Activated T-helper 1 cell treated with anti-CD3 and anti-CD28 coated beads, Interleukin-12 subunit alpha, Interleukin-12 subunit beta, Interleukin-2, Interleukin-4 antibody, amounts not matched to agents 30 ng/mL and 10 ng/mL and 1 ng/mL, durations not matched to agents 14 hours and 24 hours and 36 hours (primary cell): Measurements from ENCODE around the gene GPR45. TPM values are rescaled to one million over a fixed set of nuclear protein-coding genes. Genes with fewer than 3 reads are reported as not detected.

ENCODE experiments used
- DNase-seq: peaks from one replicate; pipeline ENCODE4 v3.0.0; 2021; ENCODE audit warnings: low spot score
- H3K27ac Mint-ChIP-seq: one replicate; pipeline ENCODE4 v1.8.0; 2021; ENCODE audit warnings: mild to moderate bottlenecking, mixed read lengths
- H3K27me3 Mint-ChIP-seq: one replicate; pipeline ENCODE4 v1.8.0; 2022; ENCODE audit warnings: mild to moderate bottlenecking, moderate library complexity, mixed read lengths; ENCODE audit not compliant: insufficient read depth
- H3K36me3 Mint-ChIP-seq: one replicate; pipeline ENCODE4 v1.8.0; 2021; ENCODE audit warnings: low read depth, mixed read lengths
- H3K4me1 Mint-ChIP-seq: one replicate; pipeline ENCODE4 v1.8.0; 2021; ENCODE audit warnings: low read depth, mixed read lengths
- H3K4me3 Mint-ChIP-seq: one replicate; pipeline ENCODE4 v1.8.0; 2021; ENCODE audit warnings: mild to moderate bottlenecking, moderate library complexity, mixed read lengths
- H3K9me3 Mint-ChIP-seq: one replicate; pipeline ENCODE4 v1.8.0; 2021; ENCODE audit warnings: mixed read lengths
- intact Hi-C: fragments of 100-400 bp; cut with micrococcal nuclease; formaldehyde crosslinking; loops from one replicate; pipeline ENCODE4 v1.15.1; 2024
- total RNA-seq: library from RNA; stranded (reverse); gene quantifications from 2 replicates; pipeline ENCODE4 v1.2.3, GENCODE V29; 2022

GPR45 gene
- total RNA-seq, 1 donor from 2014 or later = not detected

- no peak overlapping the region for H3K4me3 Mint-ChIP-seq
- intact Hi-C loops = no loop called here
- H3K27me3 Mint-ChIP-seq = peaks cover 4% of the 10 kb centered on the region
- no peaks in the 10 kb centered on the region for H3K36me3 Mint-ChIP-seq
- no peaks in the 10 kb centered on the region for H3K4me1 Mint-ChIP-seq
- no peaks in the 10 kb centered on the region for H3K9me3 Mint-ChIP-seq
- no peak overlapping the region for H3K27ac Mint-ChIP-seq
- no peak for DNase-seq
These were observed 17.4 kb downstream of the GPR45 start for GRCh38 chr2:105258835-105259350.

- H3K4me1 Mint-ChIP-seq = no peaks in the 10 kb centered on the region
- H3K4me3 Mint-ChIP-seq = no peak overlapping the region
- peaks cover 5% of the 10 kb centered on the region for H3K36me3 Mint-ChIP-seq
- peaks cover 3% of the 10 kb centered on the region for H3K27me3 Mint-ChIP-seq
- H3K9me3 Mint-ChIP-seq = no peaks in the 10 kb centered on the region
- H3K27ac Mint-ChIP-seq = no peak overlapping the region
- no peak for DNase-seq
- intact Hi-C loops = no loop called here
These were observed 19.5 kb downstream of the GPR45 start for GRCh38 chr2:105261061-105261460.

- no peak overlapping the region for H3K4me3 Mint-ChIP-seq
- no peaks in the 10 kb centered on the region for H3K9me3 Mint-ChIP-seq
- H3K27ac Mint-ChIP-seq = no peak overlapping the region
- H3K27me3 Mint-ChIP-seq = peaks cover 3% of the 10 kb centered on the region
- intact Hi-C loops = no loop called here
- no peaks in the 10 kb centered on the region for H3K4me1 Mint-ChIP-seq
- no peak for DNase-seq
- peaks cover 10% of the 10 kb centered on the region for H3K36me3 Mint-ChIP-seq
These were observed 21.1 kb downstream of the GPR45 start for GRCh38 chr2:105262651-105263091.

- H3K4me1 Mint-ChIP-seq = no peaks in the 10 kb centered on the region
- H3K9me3 Mint-ChIP-seq = no peaks in the 10 kb centered on the region
- H3K27me3 Mint-ChIP-seq = no peaks in the 10 kb centered on the region
- H3K36me3 Mint-ChIP-seq = peaks cover 36% of the 10 kb centered on the region
- no peak overlapping the region for H3K27ac Mint-ChIP-seq
- no peak for DNase-seq
- no peak overlapping the region for H3K4me3 Mint-ChIP-seq
- intact Hi-C loops = no loop called here
These were observed 27.9 kb downstream of the GPR45 start for GRCh38 chr2:105269426-105269825.

GRCh38 chr2:105271393-105272045 lies 30.0 kb downstream of the GPR45 start:
- DNase-seq = no peak
- Mint-ChIP-seq H3K27me3 (no peaks in the 10 kb centered on the region), H3K4me3 (no peak overlapping the region), H3K4me1 (no peaks in the 10 kb centered on the region), H3K9me3 (no peaks in the 10 kb centered on the region), H3K27ac (no peak overlapping the region), H3K36me3 (peaks cover 33% of the 10 kb centered on the region)
- intact Hi-C loops = no loop called here

GRCh38 chr2:105272176-105272575 lies 30.6 kb downstream of the GPR45 start:
- Mint-ChIP-seq H3K27me3 (no peaks in the 10 kb centered on the region), H3K9me3 (no peaks in the 10 kb centered on the region), H3K4me3 (no peak overlapping the region), H3K27ac (no peak overlapping the region), H3K36me3 (peaks cover 39% of the 10 kb centered on the region), H3K4me1 (no peaks in the 10 kb centered on the region)
- intact Hi-C loops = no loop called here
- no peak for DNase-seq

- no peak overlapping the region for H3K27ac Mint-ChIP-seq
- intact Hi-C loops = no loop called here
- no peak overlapping the region for H3K4me3 Mint-ChIP-seq
- no peaks in the 10 kb centered on the region for H3K27me3 Mint-ChIP-seq
- DNase-seq = no peak
- H3K36me3 Mint-ChIP-seq = peaks cover 37% of the 10 kb centered on the region
- H3K9me3 Mint-ChIP-seq = no peaks in the 10 kb centered on the region
- H3K4me1 Mint-ChIP-seq = no peaks in the 10 kb centered on the region
These were observed 32.5 kb downstream of the GPR45 start for GRCh38 chr2:105274046-105274445.

GRCh38 chr2:105278654-105279053 lies 37.1 kb downstream of the GPR45 start:
- no peak overlapping the region for H3K27ac Mint-ChIP-seq
- no peaks in the 10 kb centered on the region for H3K27me3 Mint-ChIP-seq
- no peak overlapping the region for H3K4me3 Mint-ChIP-seq
- intact Hi-C loops = no loop called here
- H3K4me1 Mint-ChIP-seq = no peaks in the 10 kb centered on the region
- DNase-seq = no peak
- peaks cover 27% of the 10 kb centered on the region for H3K36me3 Mint-ChIP-seq
- no peaks in the 10 kb centered on the region for H3K9me3 Mint-ChIP-seq

- H3K4me1 Mint-ChIP-seq = no peaks in the 10 kb centered on the region
- peaks cover 25% of the 10 kb centered on the region for H3K36me3 Mint-ChIP-seq
- no peaks in the 10 kb centered on the region for H3K9me3 Mint-ChIP-seq
- intact Hi-C loops = no loop called here
- no peak for DNase-seq
- no peak overlapping the region for H3K4me3 Mint-ChIP-seq
- H3K27ac Mint-ChIP-seq = no peak overlapping the region
- H3K27me3 Mint-ChIP-seq = no peaks in the 10 kb centered on the region
These were observed 37.6 kb downstream of the GPR45 start for GRCh38 chr2:105279126-105279525.

GRCh38 chr2:105280281-105280680 lies 38.7 kb downstream of the GPR45 start:
- peaks cover 28% of the 10 kb centered on the region for H3K36me3 Mint-ChIP-seq
- H3K4me3 Mint-ChIP-seq = no peak overlapping the region
- H3K4me1 Mint-ChIP-seq = no peaks in the 10 kb centered on the region
- DNase-seq = no peak
- H3K9me3 Mint-ChIP-seq = no peaks in the 10 kb centered on the region
- no peaks in the 10 kb centered on the region for H3K27me3 Mint-ChIP-seq
- no peak overlapping the region for H3K27ac Mint-ChIP-seq
- intact Hi-C loops = no loop called here

- no peak overlapping the region for H3K27ac Mint-ChIP-seq
These were observed 42.0 kb downstream of the GPR45 start for GRCh38 chr2:105283532-105283931.

GRCh38 chr2:105287692-105288091 lies 46.1 kb downstream of the GPR45 start:
- Mint-ChIP-seq H3K4me1 (peaks cover 5% of the 10 kb centered on the region), H3K27me3 (no peaks in the 10 kb centered on the region), H3K9me3 (no peaks in the 10 kb centered on the region), H3K36me3 (peaks cover 27% of the 10 kb centered on the region), H3K4me3 (no peak overlapping the region), H3K27ac (no peak overlapping the region)
- intact Hi-C loops = loop anchor here (2.0 kb wide), 1 partner anchor 49 kb away; the partner anchor contains the start of gene C2orf49
- no peak for DNase-seq

More at GRCh38 chr2:105283532-105283931, 42.0 kb downstream of the GPR45 start:
- Mint-ChIP-seq H3K4me1 (peaks cover 5% of the 10 kb centered on the region), H3K36me3 (peaks cover 19% of the 10 kb centered on the region), H3K27me3 (no peaks in the 10 kb centered on the region), H3K4me3 (no peak overlapping the region), H3K9me3 (no peaks in the 10 kb centered on the region)
- intact Hi-C loops = no loop called here
- DNase-seq = no peak

GRCh38 chr2:105288133-105288532 lies 46.6 kb downstream of the GPR45 start:
- Mint-ChIP-seq H3K4me1 (peaks cover 5% of the 10 kb centered on the region), H3K4me3 (no peak overlapping the region), H3K27me3 (no peaks in the 10 kb centered on the region), H3K9me3 (no peaks in the 10 kb centered on the region), H3K36me3 (peaks cover 29% of the 10 kb centered on the region), H3K27ac (no peak overlapping the region)
- intact Hi-C loops = no loop called here
- no peak for DNase-seq
